GM12875 (cell line): ENCODE results near the gene IFI27L1.
A peak's percentile ranks its signal among the peaks of the same experiment; 100 is the strongest.
"Not testable (repeated sequence)": the region's sequence is repeated elsewhere in the genome, so short reads cannot be mapped to it uniquely, and the experiment has no call there.

Experiments used
- H3K4me3 ChIP-seq: one replicate; pipeline ENCODE4 v1.5.1; 2011; ENCODE audit warnings: low read depth, low read length, control low read depth
- TF ChIP-seq, protein P1 (sequence below): IDR thresholded peaks from 2 replicates; pipeline ENCODE4 v1.5.1; 2011; ENCODE audit warnings: low read depth, mild to moderate bottlenecking, control low read depth, inconsistent platforms, low read length, moderate library complexity, borderline replicate concordance; ENCODE audit not compliant: insufficient read depth

Gene IFI27L1

DNA sequence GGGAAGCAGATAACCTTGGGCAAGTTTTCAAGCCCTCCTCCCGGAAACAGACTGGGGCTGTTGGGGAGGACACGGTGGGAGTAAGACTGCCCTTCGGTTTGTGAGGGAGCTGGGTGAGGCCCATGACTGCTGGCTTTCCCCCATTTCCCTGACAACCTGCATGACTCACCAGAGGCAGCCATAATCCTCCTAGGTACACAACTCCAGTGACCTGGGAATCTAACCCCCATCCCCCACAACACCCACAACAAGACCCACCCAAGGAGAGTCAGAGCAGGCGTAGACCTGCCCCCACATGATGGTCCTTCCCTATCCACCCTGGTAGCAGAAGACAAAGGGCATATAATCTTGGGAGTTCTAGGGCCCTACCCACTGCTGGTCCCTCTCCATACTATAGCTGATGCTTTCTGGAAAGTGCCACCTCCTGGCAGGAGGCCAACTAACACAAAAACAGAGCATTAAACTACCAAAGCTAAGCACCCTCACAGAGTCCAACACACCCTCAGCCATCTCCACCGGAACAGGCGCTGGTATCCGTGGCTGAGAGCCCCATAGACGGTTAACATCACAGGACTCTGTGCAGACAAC, 14.9 kb upstream of the IFI27L1 start:
- H3K4me3 ChIP-seq: no peak overlapping the region
- TF ChIP-seq, protein P1, sequence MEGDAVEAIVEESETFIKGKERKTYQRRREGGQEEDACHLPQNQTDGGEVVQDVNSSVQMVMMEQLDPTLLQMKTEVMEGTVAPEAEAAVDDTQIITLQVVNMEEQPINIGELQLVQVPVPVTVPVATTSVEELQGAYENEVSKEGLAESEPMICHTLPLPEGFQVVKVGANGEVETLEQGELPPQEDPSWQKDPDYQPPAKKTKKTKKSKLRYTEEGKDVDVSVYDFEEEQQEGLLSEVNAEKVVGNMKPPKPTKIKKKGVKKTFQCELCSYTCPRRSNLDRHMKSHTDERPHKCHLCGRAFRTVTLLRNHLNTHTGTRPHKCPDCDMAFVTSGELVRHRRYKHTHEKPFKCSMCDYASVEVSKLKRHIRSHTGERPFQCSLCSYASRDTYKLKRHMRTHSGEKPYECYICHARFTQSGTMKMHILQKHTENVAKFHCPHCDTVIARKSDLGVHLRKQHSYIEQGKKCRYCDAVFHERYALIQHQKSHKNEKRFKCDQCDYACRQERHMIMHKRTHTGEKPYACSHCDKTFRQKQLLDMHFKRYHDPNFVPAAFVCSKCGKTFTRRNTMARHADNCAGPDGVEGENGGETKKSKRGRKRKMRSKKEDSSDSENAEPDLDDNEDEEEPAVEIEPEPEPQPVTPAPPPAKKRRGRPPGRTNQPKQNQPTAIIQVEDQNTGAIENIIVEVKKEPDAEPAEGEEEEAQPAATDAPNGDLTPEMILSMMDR: no peak

DNA sequence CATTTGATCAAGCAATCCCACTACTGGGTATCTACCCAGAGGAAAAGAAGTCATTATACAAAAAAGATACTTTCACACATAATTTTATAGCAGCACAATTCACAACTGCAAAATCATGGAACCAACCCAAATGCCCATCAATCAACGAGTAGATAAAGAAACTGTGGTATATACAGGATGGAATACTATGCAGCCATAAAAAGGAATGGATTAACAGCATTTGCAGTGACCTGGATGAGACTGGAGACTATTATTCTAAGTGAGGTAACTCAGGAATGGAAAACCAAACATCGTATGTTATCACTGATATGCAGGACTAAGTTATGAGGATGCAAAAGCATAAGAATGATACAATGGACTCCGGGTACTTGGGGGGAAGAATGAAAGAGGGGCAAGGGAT, 9.0 kb upstream of the IFI27L1 start:
- not testable (repeated sequence) for H3K4me3 ChIP-seq

DNA sequence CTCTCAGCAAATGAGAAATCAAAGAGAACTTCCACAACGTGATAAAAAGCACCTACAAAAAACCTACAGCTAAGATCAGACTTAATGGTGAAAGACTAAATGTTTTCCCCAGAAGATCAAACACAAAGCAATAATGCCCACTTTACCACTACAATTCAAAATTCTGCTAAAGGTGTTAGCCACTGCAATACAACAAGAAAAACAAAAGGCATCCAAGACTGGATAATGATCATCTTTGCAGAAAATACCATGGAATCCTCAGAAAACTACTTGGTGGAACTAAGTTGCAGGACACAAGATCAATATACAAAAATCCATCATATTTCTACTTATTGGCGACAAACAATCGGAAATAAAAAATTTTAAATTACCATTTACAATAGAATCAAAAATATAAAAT, 6.6 kb upstream of the IFI27L1 start:
- no peak overlapping the region for H3K4me3 ChIP-seq

DNA sequence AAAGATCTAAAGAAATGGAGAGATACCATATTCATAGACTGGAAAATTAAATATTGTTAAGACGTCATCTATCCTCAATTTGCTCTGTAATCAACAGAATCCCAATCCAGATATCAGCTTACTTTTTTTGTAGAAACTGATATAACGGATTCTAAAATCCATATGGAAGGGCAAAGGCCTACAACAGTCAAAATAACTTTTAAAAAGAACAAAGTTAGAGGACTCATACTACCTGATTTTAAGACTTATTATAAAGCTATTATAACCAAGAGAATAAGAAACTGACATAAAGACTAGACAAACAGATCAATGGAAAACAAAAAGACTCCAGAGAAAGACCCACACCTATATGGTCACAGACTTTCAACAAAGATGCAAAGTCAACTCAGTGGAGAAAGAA, 6.1 kb upstream of the IFI27L1 start:
- no peak overlapping the region for H3K4me3 ChIP-seq

More for the DNA sequence above, 6.6 kb upstream of the IFI27L1 start:
- TF ChIP-seq, protein P1: no peak

DNA sequence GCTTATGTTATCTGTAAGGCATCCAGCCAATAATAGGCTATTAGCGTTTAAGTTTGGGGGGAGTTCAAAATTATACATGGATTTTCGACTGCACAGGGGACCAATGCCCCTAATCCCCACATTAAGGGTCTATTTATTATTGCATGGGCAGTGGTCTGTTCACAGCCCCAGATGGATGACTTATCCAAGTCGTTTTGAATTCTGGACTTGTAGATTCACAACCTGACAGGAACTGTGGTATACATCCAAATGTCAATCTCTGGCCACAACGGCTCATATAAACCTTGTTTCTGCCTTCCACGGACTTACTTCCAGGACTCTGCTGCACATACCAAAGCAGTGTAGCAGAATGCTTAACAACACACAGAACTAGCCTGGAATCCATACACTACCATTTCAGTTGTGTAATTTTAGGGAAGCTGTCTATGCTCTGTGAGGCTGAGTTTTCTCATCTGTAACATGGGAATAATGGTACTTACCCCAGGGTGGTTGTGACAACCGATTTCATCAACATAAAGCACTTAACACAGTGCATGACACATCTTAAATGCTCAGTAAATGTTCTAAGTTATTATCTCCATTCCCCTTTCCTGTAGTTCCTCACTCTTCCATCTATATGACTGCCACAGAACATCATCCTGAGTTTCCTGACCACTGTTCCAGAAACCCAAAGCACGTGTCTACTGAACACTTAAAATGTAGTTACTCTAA, 3.8 kb upstream of the IFI27L1 start:
- TF ChIP-seq, protein P1: no peak
- no peak overlapping the region for H3K4me3 ChIP-seq

More for the DNA sequence above, 6.1 kb upstream of the IFI27L1 start:
- TF ChIP-seq, protein P1: no peak

DNA sequence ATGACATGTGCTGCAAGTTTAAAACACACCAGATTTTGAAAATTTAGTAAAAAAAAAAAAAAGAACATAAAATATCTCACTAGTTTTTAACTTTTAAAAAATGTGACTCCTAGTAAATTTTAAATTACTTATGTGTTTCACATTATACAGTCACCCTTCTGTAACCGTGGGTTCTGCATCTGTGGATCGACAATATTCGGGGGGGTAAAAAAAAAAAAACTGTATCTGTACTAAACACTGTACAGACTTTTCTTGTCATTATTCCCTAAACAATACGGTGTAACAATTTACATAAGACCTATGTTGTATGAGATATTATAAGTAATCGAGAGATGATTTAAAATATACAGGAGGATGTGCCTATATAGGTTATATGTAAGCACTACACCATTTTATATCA, 3.3 kb upstream of the IFI27L1 start:
- TF ChIP-seq, protein P1: no peak
- no peak overlapping the region for H3K4me3 ChIP-seq

DNA sequence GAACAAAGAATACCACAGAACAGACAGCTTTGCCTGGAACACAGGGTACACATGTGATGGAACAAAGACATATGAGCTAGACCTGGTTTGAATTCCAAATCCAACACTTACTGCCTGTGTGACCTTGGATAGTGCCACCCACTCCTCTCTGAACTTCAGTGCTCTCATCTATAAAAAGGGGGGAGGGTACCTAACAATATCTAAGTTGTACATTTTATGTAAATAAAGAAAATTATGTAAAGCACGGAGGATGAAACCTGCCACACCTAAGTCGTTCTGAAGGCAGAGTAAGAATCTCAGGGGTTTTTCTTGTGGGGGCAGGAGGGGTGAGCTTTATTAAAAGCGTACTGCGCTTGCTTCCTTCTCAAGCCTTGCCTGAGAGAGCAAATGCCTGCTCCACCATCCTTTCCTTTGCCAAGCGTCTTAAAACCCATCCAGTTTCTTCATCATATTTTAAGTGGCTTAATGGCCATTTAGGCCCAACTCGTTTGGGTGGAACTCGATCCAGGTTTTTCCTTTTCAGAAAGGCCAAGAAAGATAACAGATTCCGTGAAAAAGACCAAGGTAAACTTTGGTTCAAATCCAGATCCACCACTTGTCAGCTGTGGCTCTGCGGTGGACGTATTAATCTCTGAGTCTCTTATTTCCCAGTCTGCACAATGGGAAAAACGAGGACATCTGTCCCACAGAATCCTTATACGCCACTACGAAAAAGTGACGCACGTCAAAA, 1.1 kb upstream of the IFI27L1 start:
- TF ChIP-seq, protein P1: no peak
- H3K4me3 ChIP-seq: peak overlapping the region; percentile 97
